B cell (primary cell): ENCODE results near the gene AMOTL1. TPM values are rescaled to one million over a fixed set of nuclear protein-coding genes. Genes with fewer than 3 reads are reported as not detected.
A peak's percentile ranks its signal among the peaks of the same experiment; 100 is the strongest.

Source experiments
- ATAC-seq: fragments of 200-7000 bp; cut with Tn5 transposase; one replicate; pipeline ENCODE4 v1.10.0; 2021; ENCODE audit warnings: low read depth, mild to moderate bottlenecking, moderate number of reproducible peaks, moderate library complexity
- CTCF ChIA-PET: fragments of 350-600 bp; sonication (Branson Sonifier 250); formaldehyde crosslinking; loops from one replicate; lab custom pipeline; 2021; ENCODE audit warnings: antibody characterized with exemption, inconsistent platforms; lab: Charles Lee
- POLR2A ChIA-PET: fragments of 350-600 bp; sonication (Branson Sonifier 250); formaldehyde crosslinking; loops from one replicate; lab custom pipeline; 2021; ENCODE audit warnings: antibody characterized with exemption; lab: Charles Lee
- DNase-seq: peaks from one replicate; pipeline ENCODE4 v3.0.0; 2013
- H2AFZ ChIP-seq: 2 replicates; pipeline ENCODE4 v1.6.1; 2012; ENCODE audit warnings: mild to moderate bottlenecking, low read depth, low read length; ENCODE audit not compliant: insufficient read depth, poor library complexity, severe bottlenecking
- H3K27ac ChIP-seq, 2 donors: 1 replicate in 1 of 2; 2 replicates in 1 of 2; pipeline ENCODE4 v1.5.1; 2012 to 2013; ENCODE audit warnings: low read length in 2 of 2, mild to moderate bottlenecking in 2 of 2, moderate library complexity in 1 of 2
- H3K27me3 ChIP-seq, 4 experiments: fragments of 200-600 bp in 1 of 4; sonication (generic) in 1 of 4; replicated peaks in 1 of 4; 1 replicate in 2 of 4; 2 replicates in 2 of 4; pipeline versions ENCODE4 v1.6.1 to v1.7.0; 2013 to 2016; ENCODE audit warnings: low read length in 3 of 4, mild to moderate bottlenecking in 2 of 4, mixed read lengths in 1 of 4, moderate library complexity in 1 of 4; ENCODE audit not compliant: insufficient read depth in 4 of 4, control insufficient read depth in 3 of 4; ENCODE audit errors: control extremely low read depth in 1 of 4
- H3K36me3 ChIP-seq, 2 experiments: replicated peaks in 1 of 2; 1 replicate in 1 of 2; 2 replicates in 1 of 2; pipeline versions ENCODE4 v1.6.1 to v1.7.1; 2013; ENCODE audit warnings: low read length in 1 of 2; ENCODE audit not compliant: insufficient read depth in 2 of 2, control insufficient read depth in 1 of 2; ENCODE audit errors: control extremely low read depth in 1 of 2, extremely low read depth in 1 of 2
- H3K4me1 ChIP-seq, 2 donors: fragments of 200-600 bp in 1 of 2; sonication (generic) in 1 of 2; 1 replicate in 1 of 2; 2 replicates in 1 of 2; pipeline versions ENCODE4 v1.5.1 to v1.6.1; 2013 to 2017; ENCODE audit warnings: low read length in 2 of 2; ENCODE audit not compliant: control insufficient read depth in 2 of 2, insufficient read depth in 2 of 2
- H3K4me2 ChIP-seq: replicated peaks from 2 replicates; pipeline ENCODE3; 2012; ENCODE audit warnings: mild to moderate bottlenecking, low read depth, low read length; ENCODE audit not compliant: poor library complexity, severe bottlenecking
- H3K4me3 ChIP-seq, 5 experiments: fragments of 200-600 bp in 1 of 5; sonication (generic) in 1 of 5; 1 replicate in 3 of 5; 2 replicates in 2 of 5; pipeline versions ENCODE4 v1.5.1 to v1.7.0; 2011 to 2016; ENCODE audit warnings: low read length in 4 of 5, mild to moderate bottlenecking in 4 of 5, low read depth in 2 of 5, control low read depth in 1 of 5, moderate library complexity in 1 of 5; ENCODE audit not compliant: insufficient read depth in 1 of 5; ENCODE audit errors: control extremely low read depth in 1 of 5, extremely low read depth in 1 of 5
- H3K79me2 ChIP-seq: fragments of 200-600 bp; sonication (generic); one replicate; pipeline ENCODE4 v1.6.0; 2016; ENCODE audit warnings: low read length; ENCODE audit not compliant: control insufficient read depth, insufficient read depth
- H3K9ac ChIP-seq: fragments of 200-600 bp; sonication (generic); 2 replicates; pipeline ENCODE4 v1.6.1; 2017; ENCODE audit warnings: mild to moderate bottlenecking, low read length, moderate library complexity
- H3K9me3 ChIP-seq, 3 donors: one replicate each; pipeline versions ENCODE4 v1.6.1 to v1.7.1; 2013; ENCODE audit warnings: low read length in 2 of 3; ENCODE audit not compliant: control insufficient read depth in 2 of 3, insufficient read depth in 1 of 3; ENCODE audit errors: control extremely low read depth in 1 of 3
- H4K20me1 ChIP-seq: 2 replicates; pipeline ENCODE4 v1.6.0; 2012; ENCODE audit warnings: mild to moderate bottlenecking, low read length; ENCODE audit not compliant: insufficient read depth, control insufficient read depth, poor library complexity, severe bottlenecking
- H3K27ac Mint-ChIP-seq: one replicate; pipeline ENCODE4 v1.8.0; 2021; ENCODE audit warnings: mixed read lengths
- H3K27me3 Mint-ChIP-seq: one replicate; pipeline ENCODE4 v1.8.0; 2021; ENCODE audit warnings: mixed read lengths
- H3K4me1 Mint-ChIP-seq: one replicate; pipeline ENCODE4 v1.8.0; 2021; ENCODE audit warnings: mixed read lengths
- H3K4me3 Mint-ChIP-seq: one replicate; pipeline ENCODE4 v1.8.0; 2021; ENCODE audit warnings: mixed read lengths
- H3K9me3 Mint-ChIP-seq: one replicate; pipeline ENCODE4 v1.8.0; 2022; ENCODE audit warnings: mixed read lengths; ENCODE audit not compliant: insufficient read depth
- CTCF ChIP-seq: fragments of 200-600 bp; IDR thresholded peaks from one replicate; pipeline ENCODE4 v1.8.0; 2022; ENCODE audit warnings: antibody characterized with exemption, mild to moderate bottlenecking
- EZH2 ChIP-seq: IDR thresholded peaks from 2 replicates; pipeline ENCODE4 v1.6.1; 2012; ENCODE audit warnings: borderline replicate concordance, low read depth, mild to moderate bottlenecking, moderate library complexity, low read length; ENCODE audit not compliant: insufficient read depth, poor library complexity, severe bottlenecking
- WGBS: methylation state at CpG from one replicate; pipeline ENCODE4 v1.1.5; 2013; ENCODE audit warnings: missing lambda C conversion rate; ENCODE audit not compliant: insufficient coverage; 5-methylcytosine and 5-hydroxymethylcytosine counted together
- intact Hi-C: fragments of 100-400 bp; cut with micrococcal nuclease; formaldehyde crosslinking; loops from one replicate; pipeline ENCODE4 v1.10.0; 2022
- polyA plus RNA-seq: library from polyadenylated mRNA; depleted of rRNA; stranded (reverse); fragments of >200 nt; gene quantifications from 2 replicates; pipeline ENCODE4 v1.2.3, GENCODE V29; 2012
- total RNA-seq, 2 donors: library from RNA; stranded (reverse); fragments of 120-200 nt in 1 of 2; gene quantifications; 1 replicate in 1 of 2; 2 replicates in 1 of 2; pipeline versions ENCODE4 v1.2.3 to v1.2.4, GENCODE V29; 2013 to 2022

The AMOTL1 gene
- total and polyA plus RNA-seq, 2 donors (not counting 1 experiment from before 2014, with no cell fraction given) = 0.04 to 0.30 TPM

- peaks cover 8% of the 10 kb centered on the region for H3K4me1 Mint-ChIP-seq
- H3K9me3 ChIP-seq = peaks cover 0 to 3% (median 0%) of the 10 kb centered on the region in 3 donors
- no peaks in the 10 kb centered on the region for H3K79me2 ChIP-seq
- peaks cover 7% of the 10 kb centered on the region for H3K27me3 Mint-ChIP-seq
- no peak overlapping the region for H3K4me3 Mint-ChIP-seq
- H3K4me3 ChIP-seq = no peak overlapping the region
- H3K27me3 ChIP-seq = no peaks in the 10 kb centered on the region
- H3K27ac Mint-ChIP-seq = no peak overlapping the region
- intact Hi-C loops = no loop called here
- H3K4me1 ChIP-seq = peaks cover 3 to 5% of the 10 kb centered on the region in 2 donors
- H3K36me3 ChIP-seq = no peaks in the 10 kb centered on the region
- DNase-seq = no peak
- H4K20me1 ChIP-seq = no peaks in the 10 kb centered on the region
- ChIA-PET CTCF (interaction anchor here (0.8 kb wide), 1 partner anchor 14 kb away, joined by 3 read pairs; no protein-coding TSS in a partner anchor), POLR2A (no interaction called here)
- TF ChIP-seq EZH2 (no peak), CTCF (no peak)
- H3K9ac ChIP-seq = no peak overlapping the region
- peaks cover 3% of the 10 kb centered on the region for H3K9me3 Mint-ChIP-seq
- H2AFZ ChIP-seq = peak overlapping the region; percentile 16
- H3K4me2 ChIP-seq = no peak overlapping the region
- no peak overlapping the region for H3K27ac ChIP-seq
- ATAC-seq = no peak
Measured at GRCh38 chr11:94883878-94884277, 115.7 kb downstream of the AMOTL1 start.

GRCh38 chr11:94884376-94884775 lies 116.2 kb downstream of the AMOTL1 start:
- no peak overlapping the region for H3K4me2 ChIP-seq
- peaks cover 3% of the 10 kb centered on the region for H3K9me3 Mint-ChIP-seq
- H3K9me3 ChIP-seq = peaks cover 0 to 3% (median 0%) of the 10 kb centered on the region in 3 donors
- no peak overlapping the region for H3K4me3 ChIP-seq
- H3K4me3 Mint-ChIP-seq = no peak overlapping the region
- no peak overlapping the region for H3K9ac ChIP-seq
- H3K4me1 Mint-ChIP-seq = peaks cover 8% of the 10 kb centered on the region
- no peak overlapping the region for H3K27ac ChIP-seq
- H4K20me1 ChIP-seq = no peaks in the 10 kb centered on the region
- peaks cover 3 to 5% of the 10 kb centered on the region in 2 donors for H3K4me1 ChIP-seq
- H3K27me3 Mint-ChIP-seq = peaks cover 7% of the 10 kb centered on the region
- no peaks in the 10 kb centered on the region for H3K27me3 ChIP-seq
- TF ChIP-seq CTCF = no peak
- TF ChIP-seq EZH2 = no peak
- no peaks in the 10 kb centered on the region for H3K36me3 ChIP-seq
- WGBS = 23% methylated on average over 3 of the region's 6 CpGs
- DNase-seq = no peak
- intact Hi-C loops = no loop called here
- H2AFZ ChIP-seq = peak overlapping the region; percentile 16
- no peaks in the 10 kb centered on the region for H3K79me2 ChIP-seq
- no peak for ATAC-seq
- no peak overlapping the region for H3K27ac Mint-ChIP-seq
- POLR2A ChIA-PET = no interaction called here
- CTCF ChIA-PET = interaction anchor here (2.7 kb wide), 1 partner anchor 14 kb away, joined by 12 read pairs; no protein-coding TSS in a partner anchor
